HG03378 (cell line): ENCODE data around the gene CASK.

Source experiments
- ATAC-seq: cut with Tn5 transposase; IDR thresholded peaks from one replicate; pipeline ENCODE4 v1.9.1; 2021; ENCODE audit warnings: mild to moderate bottlenecking, moderate library complexity; ENCODE audit not compliant: unreplicated experiment

The CASK gene

DNA sequence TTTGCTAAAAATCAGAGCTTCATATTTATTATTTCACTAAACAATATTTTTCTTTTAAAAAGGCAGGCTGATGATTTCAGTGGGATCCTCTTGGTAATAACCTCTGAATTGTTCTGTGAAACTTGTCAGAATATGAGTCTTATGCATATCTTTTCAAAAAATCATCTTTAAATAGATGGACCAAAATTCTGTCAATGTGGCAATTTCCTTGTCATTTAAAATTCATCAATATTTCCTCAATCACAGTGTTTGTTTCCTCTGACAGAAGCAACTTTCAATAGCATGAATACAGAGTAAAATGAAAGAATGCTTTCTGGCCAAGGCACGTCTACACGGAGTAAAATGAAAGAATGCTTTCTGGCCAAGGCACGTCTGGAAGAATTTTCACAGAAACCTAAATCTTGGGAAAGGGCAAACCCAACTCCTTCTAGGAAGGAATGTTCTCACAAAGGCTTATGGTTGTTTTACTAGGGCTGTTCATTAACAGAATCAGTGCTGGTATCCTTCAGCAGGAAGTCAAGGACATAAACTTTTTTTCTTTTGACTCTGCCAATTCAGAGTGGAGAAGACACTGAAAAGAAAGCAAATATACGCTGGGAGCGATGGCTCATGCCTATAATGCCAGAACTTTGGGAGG lies 333.6 kb downstream of the CASK start:
- ATAC-seq = no peak

DNA sequence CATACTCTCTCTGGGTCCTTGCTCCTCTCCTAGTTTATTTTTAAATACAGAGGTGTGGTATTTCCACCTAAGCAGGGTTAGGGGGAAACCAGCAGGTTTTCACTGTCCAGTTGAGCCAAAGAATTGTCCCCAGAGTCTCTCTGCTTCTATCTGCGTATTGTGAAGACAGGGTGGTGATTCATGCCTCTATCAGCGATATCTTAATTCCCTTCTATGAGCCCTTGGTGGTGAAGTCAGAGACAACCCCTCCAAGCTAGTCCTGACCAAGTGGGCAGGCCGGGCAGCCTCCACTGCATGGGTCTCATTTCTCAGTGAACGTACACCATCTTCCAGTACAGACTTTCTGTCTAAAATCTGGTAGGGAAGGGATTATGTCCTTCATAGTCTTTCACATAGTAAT lies 335.1 kb downstream of the CASK start:
- no peak for ATAC-seq

DNA sequence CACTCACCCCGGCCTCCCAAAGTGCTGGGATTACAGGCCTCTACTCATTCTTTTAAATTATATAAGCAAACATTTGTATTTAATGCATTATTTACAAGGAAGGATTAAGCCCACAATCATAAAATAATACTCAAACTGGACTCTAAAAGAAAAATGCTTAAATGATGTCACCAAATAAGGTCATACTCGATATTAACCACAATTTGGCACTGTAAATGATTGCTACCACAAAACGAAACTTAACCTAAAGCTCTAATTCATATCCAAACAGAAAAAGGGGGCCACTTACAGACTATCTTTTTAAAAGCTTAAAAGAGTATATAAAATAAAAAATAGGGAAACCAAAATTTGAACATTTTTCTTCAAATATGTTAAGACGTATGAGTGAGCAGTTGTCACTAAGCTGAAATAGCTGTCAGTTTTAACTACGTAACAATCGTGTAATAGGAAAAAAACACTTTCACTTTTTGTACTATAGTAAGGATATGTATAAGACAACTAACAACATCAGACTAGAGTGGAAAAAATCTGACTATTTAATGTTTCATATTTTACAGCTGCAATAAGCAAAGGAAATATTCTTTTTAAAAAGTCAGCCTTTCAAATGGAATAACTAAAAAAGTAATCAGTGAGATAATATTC lies 342.8 kb downstream of the CASK start:
- ATAC-seq = no peak

DNA sequence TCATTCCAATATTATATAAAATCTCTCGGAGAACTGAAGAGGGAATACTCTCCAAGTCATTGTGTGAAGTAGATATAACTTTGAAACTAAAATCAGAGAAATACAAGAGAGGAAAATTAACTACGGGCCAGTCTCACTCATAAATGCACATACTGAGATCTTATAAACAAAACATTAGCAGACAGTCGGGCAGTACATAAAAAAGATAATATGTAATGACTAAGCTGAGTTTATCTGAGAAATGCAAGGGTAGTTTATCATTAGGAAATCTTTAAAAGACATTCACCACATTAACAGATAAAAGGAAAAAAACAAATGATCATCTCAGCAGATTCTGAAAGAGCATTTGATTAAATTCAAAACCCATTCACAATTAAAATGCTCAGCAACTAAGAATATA lies 359.5 kb downstream of the CASK start:
- no peak for ATAC-seq

DNA sequence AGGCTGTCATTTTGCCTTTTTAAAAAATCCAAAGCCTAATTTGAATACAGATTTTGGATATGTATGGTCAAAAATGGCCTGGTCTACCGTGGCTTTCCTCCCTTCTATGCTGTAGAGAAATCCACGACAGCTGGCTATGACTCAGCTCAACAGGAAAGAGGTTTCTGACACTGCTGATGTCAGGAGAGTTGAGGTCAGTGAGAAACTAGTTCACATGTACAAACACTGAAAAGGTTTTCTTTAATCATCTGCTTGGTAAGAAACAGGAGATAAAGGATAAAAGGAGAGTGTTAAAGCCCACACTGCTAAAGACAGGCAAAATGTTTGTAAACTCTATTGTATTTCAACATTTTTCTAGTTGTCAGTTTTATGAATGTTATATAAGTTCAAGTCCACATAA lies 362.3 kb downstream of the CASK start:
- peak; percentile 85 for ATAC-seq

DNA sequence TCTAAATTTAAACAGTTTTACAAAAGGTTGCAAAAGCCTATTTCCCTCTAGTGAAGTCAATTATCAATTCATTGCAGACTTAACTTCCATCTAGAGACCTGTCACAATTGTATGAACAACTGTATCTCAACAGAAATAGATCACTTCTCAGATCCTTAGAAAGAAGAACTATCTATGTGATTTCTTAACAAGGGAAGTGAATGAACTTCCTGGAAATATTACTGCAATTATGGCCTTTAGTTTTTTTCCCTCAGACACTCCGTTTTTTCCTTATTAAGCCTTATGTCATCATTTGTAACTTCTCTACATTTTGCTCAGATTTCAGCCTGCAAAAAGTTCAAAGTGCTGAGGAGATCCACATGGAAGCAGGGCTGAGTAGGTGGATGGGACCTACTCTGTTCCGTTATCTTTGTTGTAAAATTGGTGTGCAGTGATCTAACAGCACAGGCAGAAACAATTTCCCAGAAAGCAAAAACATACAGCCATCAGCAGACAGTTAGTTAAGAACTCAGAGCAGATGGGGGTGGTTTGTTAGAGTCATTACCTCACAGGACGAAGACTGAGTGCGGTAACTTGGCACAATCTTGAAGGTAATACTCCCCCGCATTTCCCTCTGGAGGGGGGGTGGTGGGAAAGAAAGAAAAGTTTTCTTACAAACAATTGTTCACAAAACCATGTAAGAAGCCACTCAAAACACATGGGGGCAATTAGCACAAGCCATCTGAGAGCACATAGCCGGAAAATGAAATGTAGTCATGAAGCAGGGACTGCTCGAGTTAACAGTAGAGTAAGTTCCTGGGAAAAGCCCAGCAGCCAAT lies 363.9 kb downstream of the CASK start:
- no peak for ATAC-seq

DNA sequence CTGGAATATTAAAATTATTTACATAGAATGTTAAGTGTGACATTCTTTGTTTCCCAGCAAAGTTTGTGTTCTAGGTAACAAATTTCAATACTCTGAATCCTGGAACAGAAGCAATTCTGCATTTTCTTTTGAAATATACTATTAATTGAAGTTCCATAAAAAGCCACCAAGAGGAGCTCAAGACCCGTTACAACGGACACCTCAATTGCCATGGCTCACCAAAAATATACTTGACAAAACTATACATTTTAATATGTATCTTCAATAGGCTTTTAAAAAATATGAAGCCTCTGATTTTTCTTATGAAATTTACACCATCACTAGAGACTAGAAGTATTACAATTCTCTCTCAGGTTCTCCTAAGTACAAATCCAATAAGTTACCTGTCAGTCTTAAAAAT lies 364.8 kb downstream of the CASK start:
- ATAC-seq = no peak

DNA sequence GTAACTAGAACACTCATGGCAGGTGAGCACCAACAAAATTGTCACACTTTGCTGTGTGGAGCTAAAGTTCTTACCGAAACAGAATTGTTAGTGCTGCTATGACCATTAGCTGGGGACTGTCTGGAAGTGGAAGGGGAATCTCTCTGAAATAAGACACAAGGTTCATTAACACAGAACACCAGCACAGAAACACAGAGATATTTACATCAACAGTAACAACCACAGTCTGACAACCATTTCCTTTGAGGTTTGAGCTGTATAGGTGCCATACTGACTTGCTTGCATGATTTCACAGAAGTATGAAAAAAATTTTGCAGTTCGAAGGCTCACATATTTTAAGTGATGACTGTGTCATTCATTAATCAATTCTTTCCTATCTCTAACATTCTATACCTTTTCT lies 366.4 kb downstream of the CASK start:
- ATAC-seq = no peak

DNA sequence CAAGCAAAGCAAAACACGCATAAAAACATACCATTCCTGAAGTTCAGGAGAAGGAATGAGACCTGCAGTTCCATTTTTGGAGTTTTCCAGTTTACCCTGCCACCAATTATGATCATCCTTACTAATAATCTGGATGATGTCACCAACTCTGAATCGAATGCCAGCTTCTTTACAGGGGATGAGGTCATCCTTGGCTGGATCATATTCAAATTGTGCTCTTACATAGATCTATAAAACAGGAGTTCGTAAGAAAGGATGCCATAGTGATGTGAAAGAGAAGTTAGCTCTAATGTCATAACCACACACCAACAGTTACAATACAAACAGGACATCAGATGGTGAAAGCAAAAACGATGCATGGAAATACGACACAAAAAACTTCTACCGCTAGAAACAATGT lies 369.7 kb downstream of the CASK start:
- no peak for ATAC-seq

DNA sequence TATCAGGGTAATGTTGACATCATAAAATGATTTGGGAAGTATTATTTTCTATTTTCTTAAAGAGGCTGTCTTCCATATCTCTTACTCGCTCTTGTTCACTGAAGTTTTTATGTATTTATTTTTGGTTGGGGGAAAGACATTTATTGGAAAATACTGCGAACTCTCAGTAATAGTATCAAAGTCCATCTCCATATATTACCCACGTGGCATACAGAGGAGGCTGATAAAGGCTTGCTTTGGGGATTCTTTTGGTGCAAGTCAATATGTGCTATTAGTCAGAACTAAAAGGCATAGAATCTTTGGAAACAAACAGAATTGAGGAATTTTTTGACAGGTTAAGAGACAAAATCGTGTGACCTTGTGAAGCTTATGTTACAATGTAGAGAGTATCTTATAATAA lies 374.9 kb downstream of the CASK start:
- ATAC-seq = no peak

DNA sequence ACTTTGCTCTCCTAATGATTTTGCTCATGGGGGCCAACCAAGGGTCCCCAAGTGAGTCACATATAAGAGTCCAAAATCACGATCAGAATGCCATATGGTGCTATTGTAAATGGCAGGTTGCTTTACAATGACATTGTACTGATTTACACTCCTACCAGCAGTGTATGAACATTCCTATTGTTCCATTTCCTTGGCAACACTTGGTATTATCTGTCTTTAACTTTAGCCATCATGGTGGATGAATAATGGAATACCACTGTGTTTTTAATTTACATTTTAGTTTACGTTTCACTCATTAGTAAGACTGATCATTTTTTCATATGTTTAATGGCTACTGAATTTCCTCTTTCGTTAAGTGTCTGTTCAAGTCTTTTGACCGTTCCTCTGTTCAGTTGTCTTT lies 379.7 kb downstream of the CASK start:
- no peak for ATAC-seq

DNA sequence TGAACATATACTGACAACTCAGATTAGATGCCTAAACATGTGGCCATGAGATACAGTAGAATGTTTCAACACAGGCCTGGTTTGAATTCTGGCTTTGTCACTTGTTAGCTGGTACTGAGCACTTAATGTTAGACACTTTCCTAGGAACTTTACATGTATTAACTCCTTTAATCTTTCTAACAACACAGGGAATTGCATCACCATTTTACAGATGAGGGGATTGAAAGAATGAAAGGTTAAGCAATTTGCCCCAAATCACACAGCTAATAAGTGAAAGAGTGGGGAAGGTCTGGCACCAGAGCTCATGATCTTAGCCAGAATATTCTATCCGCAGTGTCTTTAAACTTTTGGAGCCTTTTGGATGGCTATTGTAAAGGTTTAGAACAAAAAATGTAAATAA lies 380.3 kb downstream of the CASK start:
- no peak for ATAC-seq

DNA sequence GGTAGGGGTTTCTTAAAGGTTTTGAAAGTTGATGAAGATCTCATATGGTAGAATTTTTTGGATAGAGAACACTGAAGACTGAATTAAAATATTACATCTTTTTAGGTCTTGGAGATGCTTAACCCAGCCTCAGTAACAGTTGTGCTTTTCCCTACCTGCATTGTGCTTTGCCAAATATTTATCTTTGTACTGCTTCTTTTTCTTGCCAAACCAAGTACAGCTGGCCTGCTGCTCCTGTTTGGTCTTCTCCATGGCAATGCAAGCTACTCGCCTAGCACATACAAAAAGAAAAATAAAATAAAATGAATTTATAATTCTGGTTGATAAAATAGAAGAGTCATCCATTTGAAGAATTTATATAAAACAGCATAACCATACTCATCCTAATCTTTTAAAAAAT lies 380.8 kb downstream of the CASK start:
- no peak for ATAC-seq

DNA sequence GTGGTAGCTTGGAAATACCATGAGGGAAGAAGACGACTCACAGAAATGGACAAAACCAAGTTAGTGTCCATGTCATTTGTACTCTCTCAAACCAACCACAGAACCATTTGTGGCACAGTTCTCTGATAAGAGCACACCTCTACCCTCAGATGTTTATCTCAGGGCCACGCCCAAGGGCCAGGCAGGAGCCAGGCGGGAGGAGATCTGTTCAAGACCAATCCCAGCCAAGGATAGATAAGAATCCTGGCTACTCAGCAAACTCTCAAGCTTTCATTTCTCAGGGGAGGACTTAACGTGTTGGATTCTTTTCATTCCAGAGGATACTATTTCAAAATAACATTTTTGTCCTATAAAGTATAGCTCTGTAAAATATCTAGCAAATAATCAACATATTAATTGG lies 381.2 kb downstream of the CASK start:
- no peak for ATAC-seq

DNA sequence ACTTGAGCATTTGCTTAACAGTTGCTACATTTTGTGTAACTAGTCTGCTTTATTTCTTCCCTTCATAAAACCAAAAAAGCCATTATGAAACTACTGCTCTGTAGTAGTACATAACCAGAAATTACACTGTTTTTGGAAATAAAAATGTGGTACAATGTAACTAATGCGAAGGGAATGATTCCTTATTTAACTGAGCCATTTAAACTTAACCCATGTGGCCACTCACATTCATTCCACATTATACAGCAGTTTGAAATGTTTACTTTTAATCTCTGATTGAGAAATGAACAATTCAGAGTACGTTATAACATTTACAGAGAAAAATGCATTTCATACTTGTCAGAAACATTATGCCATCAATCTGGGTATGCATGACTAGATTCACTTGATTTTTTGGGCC lies 382.0 kb downstream of the CASK start:
- no peak for ATAC-seq

DNA sequence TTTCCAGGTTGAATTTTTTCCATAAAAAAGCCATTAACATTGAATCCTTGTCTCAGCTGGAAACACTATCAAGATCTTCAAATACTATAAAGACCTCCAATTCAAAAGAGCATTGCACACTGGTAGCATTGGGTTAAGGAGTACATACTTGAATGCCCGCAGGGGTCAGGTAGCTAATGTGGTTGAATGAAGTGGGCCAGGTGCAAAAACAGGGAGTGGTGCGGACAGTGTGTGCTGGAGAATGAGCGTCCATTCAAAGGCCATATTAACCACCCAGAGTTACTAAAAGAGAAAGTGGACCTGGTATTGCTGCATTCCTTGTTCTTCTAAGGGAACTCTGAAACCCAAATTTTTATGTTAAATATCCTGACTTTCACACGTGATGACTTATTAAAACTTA lies 384.6 kb downstream of the CASK start:
- ATAC-seq = no peak

DNA sequence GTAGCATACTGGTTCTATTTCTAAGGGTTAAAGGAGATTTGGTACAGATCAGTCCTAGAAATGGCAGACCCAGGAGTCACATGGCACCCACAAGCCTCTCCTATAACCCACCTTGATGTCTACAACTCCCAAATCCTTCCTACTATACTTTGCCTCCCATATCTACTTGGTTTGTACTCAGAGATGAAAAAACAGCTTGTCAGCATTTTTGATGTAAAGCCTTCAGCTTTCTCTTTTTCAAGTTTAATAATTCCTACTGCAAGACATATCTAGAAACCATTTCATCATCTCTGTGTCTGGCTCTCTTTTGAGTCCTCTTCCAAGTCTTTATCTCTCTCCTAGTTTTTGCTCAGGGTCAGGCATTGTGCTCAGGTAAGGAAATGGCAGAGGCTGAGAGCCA lies 393.3 kb downstream of the CASK start:
- no peak for ATAC-seq

DNA sequence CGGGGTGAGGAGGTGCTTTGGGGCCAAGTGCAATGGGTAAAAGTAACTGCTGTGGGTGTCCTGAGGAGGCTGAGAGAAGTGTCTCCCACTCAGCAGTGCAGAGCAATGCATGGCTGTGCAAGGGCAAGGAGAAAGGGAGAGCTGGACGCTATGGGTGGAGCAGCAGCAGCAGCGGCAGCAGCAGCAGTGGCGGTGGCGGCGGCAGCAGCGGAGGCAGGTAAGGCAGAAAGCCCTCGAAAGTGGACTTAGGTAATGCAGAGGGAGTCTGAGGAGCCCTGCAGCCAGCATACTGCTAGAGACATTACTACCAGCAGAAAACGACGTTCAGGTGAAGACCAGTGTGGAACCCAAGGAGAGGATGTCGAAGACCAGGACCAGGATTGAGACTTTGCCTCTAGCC lies 394.1 kb downstream of the CASK start:
- ATAC-seq = no peak

DNA sequence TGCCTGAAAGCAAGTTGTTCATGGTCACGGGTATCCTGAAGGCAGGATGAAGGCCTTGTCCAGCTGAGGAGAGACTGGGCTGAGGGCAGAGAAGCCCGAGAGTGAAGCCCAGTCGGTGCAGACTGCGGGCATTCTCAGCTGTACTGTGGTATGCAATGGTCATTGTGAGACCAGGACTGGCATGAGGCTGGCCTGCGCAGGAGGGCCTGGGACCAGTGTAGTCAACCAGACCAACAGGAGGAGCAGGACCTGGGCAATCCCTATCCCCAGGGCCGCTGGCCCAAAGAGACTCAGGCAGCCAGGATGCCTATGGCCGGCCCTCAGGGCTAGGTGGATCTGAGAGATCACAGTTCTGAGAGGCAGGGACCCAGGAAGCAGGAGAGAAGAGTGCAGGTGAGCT lies 394.6 kb downstream of the CASK start:
- no peak for ATAC-seq

DNA sequence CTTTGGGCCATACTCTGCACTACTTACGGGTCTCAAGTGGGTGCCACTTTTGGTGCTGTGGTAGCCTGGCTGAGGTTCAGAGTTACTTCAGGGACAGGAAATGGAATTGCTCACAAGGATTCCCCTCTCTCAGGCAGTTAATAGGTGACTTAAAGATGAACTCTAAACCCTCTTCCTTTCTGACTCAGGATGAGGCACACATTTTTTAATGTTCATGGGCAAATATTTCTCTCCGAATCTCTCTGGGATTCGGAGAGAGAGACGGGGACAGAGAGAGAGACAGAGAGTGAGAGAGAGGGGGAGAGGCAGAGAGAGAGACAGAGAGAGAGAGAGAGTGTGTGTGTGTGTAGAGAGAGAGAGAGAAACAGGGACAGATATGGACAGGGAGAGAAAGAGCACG lies 396.4 kb downstream of the CASK start:
- ATAC-seq = no peak

DNA sequence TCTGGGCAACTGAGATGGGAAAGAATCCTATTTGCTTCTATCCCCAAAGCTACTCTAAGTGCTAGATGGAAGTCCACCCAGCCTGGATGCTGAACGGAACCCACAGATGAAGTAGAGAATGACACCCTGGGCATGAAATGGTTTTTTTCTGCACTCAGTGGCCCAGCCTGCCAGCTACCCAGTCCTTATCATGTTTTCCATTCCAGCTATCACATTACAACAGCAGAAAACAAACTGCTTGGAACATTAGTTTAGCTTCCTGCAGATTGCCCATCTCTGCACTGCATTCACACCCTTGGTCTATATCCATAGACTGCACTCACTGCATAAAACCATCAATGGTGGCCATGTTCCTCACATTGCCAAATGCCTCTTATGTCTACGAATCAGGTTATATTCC lies 397.1 kb downstream of the CASK start:
- no peak for ATAC-seq

DNA sequence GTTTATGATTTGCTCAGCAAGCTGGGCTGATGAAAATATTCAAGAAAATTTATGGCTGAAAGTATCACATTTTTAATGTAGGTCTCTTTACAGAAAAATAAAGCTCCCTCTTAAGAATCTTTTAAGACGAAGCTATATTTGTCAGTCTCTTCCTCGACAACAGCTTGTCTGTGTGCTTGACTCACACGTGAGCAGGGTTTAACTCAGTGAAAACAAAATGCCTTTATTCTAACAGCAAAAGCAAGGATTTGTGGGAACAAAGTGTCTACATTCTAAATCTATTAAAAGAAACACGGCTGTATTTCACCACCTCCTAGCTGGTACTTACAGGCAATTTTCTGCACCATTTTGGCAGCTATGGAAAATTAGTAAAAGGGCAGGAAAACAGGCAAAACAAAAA lies 400.7 kb downstream of the CASK start:
- ATAC-seq = no peak
